ENCODE data around the gene CTNNA1. TPM values are rescaled to one million over a fixed set of nuclear protein-coding genes. Genes with fewer than 3 reads are reported as not detected.
A peak's percentile ranks its signal among the peaks of the same experiment; 100 is the strongest.

CTNNA1 gene
- total RNA-seq, 1 experiment from 2014 or later: 240 TPM

DNA sequence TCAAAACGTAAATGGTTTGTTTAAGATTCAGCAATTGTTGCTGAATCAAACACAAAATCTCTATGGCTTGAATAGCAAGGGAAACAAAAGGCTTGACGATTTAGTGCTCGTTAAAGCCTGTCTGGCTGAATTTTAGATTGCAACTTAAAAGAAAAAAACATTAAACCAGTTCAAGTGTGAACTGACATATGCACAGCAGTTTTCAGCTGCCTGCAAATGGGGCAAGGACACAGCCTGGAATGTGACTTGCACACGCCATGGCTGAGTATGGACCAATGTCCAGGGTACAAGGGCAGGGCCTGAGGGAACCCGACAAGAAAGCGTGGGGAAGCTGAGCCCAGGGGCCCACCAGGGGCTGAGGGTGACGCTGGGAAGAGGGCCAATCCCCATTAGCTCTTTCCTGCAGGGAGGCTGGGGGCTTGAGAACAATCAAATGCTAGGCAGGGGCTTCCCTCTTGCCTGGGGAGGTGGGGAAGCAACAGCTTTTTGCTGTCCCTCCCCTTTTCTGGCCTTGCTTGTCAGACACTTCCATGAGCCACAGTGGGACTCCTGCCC, 211.5 kb downstream of the CTNNA1 start:
- no peak for DNase-seq (ENCODE audit: low read depth)

DNA sequence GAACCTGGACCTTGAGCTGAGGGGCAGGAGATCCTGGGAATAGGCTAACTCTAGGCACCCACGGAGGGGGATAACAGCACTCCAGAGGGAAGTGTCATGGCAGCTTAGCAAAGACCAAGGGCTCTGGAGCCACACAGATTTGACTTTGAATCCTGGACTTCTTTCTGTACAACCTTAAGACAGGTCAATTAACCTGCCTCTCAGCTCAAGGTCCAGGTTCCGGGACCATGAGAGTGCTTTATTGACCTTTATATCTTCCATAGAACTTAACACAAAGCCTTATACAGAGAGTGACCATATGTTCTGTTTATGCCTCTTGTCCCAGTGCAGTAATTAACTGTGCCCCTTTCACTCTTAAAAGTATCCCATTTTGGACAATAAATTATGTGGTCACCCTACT, 212.4 kb downstream of the CTNNA1 start:
- DNase-seq (ENCODE audit: low read depth): no peak

GRCh38 chr5:138966236-138966985, 213.2 kb downstream of the CTNNA1 start:
- DNase-seq (ENCODE audit: low read depth): no peak

- no peak for DNase-seq (ENCODE audit: low read depth)
Observed at GRCh38 chr5:138967791-138968448, 214.7 kb downstream of the CTNNA1 start.

DNA sequence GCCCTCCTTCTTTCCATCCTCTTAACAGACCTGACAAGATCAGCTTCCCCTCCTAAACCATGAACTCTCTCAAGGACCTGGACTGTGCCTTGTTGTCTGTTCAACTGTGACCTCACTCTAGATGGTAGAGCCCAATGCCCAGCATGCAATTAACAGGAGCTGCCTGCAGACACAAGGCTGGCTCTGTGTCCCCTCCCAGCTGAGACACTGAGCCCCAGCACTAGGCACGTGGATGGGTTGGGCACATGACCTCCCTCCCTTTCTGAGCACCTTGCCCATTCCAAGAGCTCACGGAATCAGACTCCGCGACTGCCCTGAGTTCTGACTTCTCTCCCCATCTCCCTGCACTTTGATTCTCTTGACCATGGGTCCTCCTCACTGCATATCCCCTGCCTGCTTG, 215.4 kb downstream of the CTNNA1 start:
- DNase-seq (ENCODE audit: low read depth): no peak

DNA sequence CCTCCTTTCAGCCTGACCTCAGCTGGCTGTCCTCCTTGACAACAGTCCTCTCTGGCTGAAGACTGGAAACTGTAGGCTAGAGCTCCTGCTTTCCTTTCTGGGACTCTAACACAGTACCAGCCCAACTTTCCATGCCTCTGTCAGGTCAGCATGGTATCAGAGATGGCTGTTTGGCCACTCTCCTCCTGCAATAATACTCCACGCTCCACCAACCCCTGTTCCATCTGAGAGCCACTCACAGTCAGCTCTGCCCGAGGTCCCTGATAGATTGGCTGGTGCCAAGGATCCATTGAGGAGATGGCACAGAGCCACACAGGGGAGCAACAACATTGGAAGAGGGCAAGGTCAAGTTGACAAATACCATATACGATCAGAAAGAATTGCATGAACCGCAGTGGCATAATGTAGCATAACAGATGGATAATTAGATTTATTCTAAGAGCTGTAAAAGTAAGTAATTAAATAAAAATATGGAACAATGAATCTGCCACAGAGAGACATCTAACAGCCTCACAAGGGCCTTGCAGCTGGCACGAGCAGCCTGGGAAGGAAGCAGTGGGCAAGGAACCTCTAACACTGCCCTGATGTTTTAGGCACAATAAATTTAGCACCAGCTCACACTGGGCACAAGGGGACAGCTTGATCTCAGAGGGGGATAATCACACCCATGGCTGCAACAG, 216.2 kb downstream of the CTNNA1 start:
- no peak for DNase-seq (ENCODE audit: low read depth)

- no peak for DNase-seq (ENCODE audit: low read depth)
Observed at GRCh38 chr5:138972230-138972629, 219.0 kb downstream of the CTNNA1 start.

DNA sequence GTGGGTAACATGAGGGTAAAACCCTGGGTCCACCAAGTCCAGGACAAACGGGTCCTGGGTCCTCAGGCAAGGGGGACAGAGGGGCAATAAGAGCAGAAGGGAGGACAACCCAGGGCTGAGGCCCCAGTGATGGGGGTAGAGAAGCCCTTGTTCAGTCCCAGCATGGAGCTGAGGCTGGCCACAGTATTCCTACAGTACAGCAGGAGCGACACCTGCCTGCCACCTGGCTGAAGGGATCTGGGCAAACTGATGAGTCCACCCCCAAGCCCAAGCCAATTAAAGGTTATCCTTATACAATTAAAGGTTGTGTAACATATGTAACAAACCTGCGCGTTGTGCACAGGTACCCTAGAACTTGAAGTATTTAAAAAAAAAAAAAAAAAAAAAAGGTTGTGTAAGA, 219.6 kb downstream of the CTNNA1 start:
- DNase-seq (ENCODE audit: low read depth): no peak

DNA sequence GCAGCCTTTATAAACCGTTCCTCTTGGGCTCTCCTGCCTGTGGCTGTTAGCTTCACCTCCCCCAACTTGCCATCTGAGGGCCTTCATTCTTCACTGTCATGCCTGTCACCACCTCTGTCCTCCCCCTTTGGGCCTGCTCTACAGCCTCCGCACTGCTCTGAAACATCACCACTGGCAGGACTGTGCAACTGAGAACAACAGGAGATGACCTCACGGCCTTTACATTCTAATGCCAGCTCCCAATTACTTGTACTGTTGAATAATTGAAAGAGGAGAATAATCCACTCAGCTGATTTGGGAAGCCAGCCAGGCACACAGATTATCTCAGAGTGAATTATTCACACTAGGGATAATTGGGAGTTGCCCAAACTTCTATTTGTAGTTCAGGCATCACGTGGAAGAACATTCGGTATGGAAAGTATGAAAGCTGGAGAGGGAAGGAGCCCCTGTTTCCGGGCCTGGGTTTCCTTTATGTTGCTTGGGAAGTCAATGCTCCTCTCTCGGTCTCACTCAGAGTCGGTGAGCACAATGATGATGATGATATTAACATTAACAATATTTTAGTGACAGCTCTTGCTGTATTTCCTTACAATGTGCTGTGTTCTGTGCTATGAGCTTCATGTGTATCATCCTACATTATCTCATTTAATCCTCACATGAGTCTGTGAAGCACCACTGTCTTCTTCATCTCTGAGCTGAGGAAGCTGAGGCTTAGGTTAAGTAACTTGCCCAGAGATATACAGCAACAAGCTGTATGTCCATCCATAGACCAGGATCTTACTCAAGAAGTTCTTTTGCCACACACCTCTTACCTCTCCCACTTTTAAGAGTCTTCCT, 221.2 kb downstream of the CTNNA1 start:
- DNase-seq (ENCODE audit: low read depth): no peak

DNA sequence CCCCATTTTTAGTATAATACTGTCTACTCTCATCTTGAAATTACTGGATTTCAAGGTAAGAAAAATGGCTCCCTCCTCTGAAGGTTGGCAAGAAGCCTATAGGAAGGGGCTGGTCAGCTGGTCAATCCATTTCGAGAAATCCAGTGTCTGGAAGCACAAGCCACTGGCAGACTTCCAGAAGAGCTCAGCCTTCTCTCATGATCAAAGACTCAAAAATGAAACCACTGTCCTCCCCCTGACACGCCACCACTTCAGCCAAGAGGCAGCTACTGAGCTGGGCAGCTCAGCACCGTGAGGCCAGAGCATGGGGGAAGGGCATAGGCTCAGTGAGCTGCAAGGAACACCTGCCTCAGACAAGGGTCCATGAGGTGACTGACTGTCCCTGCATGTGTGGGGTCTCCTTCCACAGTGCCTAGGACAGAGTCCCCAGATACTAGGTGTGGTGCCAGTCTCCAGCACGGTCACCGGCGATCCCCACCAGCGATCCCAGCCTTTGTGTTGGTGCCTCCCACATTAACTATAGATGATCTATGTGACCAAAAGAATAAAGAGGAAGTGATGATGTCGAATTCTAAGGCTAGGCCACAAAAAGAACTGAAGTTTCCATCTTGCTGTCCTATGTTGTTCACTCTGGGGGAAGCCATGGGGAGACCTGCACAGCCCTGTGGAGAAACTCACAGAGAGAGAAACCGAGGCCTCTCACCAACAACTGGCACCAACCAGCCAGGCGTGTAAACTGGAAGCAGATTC, 222.0 kb downstream of the CTNNA1 start:
- DNase-seq (ENCODE audit: low read depth): peak; percentile 43

- DNase-seq (ENCODE audit: low read depth): no peak
Observed at GRCh38 chr5:138978080-138978479, 224.9 kb downstream of the CTNNA1 start.

DNA sequence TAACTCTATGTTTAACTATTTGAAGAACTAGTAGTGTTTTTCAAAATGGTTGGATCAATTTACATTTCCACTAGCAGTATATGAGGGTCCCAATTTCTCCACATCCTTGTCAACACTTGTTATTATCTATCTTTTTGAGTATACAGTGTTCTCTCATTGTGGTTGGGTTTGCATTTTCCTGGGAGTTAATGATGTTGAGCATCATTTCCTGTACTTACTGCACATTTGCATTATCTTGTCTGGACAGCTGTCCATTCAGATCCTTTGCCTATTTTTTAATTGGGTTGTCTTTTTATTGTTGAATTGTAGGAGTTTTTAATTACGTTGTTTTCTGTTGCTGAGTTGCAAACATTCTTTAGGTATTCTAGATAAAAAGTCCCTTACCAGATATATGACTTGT, 225.4 kb downstream of the CTNNA1 start:
- no peak for DNase-seq (ENCODE audit: low read depth)

GRCh38 chr5:138979684-138980280, 226.6 kb downstream of the CTNNA1 start:
- no peak for DNase-seq (ENCODE audit: low read depth)

DNA sequence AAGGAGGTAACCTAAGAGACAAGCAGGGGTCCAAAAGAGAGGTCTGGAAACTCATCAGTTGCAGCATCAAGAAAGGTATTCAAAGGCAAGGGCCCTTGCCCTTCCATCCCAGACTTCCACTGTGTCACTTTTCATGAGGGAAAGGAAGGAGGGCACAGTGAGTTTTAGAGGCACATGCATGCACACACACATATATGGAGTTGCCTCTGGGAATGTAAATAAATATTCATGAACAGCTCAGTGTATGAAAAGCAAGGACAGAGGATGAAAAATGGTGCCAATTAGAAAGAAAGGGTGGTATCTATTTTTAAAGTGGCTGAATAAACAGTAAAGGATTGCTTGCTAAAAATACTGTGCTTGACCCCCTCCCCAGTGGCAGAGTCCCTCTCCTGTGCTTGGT, 227.2 kb downstream of the CTNNA1 start:
- DNase-seq (ENCODE audit: low read depth): no peak

GRCh38 chr5:138981131-138981530, 227.9 kb downstream of the CTNNA1 start:
- peak; percentile 39 for DNase-seq (ENCODE audit: low read depth)

DNA sequence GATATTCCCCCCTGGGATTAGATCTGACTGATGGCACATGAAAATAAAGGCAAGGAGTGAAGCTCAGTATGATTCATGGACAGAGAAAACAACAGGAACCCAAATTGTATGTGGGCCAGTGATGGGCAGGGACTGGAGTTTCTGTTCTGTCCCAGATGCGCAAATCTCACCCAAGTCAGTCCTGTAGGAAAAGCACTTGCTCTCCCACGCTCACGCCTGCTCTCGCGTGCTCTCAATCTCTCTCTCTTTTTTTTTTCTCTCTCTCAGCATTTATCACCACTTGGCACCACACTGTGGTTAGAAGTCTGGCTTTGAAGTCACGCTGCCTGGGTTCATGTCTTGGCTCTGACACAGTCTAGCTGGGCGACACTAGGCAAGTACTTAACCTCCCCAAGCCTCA, 228.4 kb downstream of the CTNNA1 start:
- DNase-seq (ENCODE audit: low read depth): no peak

- no peak for DNase-seq (ENCODE audit: low read depth)
Observed at GRCh38 chr5:138983984-138984383, 230.8 kb downstream of the CTNNA1 start.
